Tongue (tissue), 2 donors: Measurements from ENCODE around the gene ULK1. TPM values are rescaled to one million over a fixed set of nuclear protein-coding genes. Genes with fewer than 3 reads are reported as not detected.
"Not testable (repeated sequence)": the region's sequence is repeated elsewhere in the genome, so short reads cannot be mapped to it uniquely, and the experiment has no call there.

Experiments
- DNase-seq: peaks from one replicate; pipeline ENCODE4 v3.0.0-alpha.2; 2015
- total RNA-seq: library from RNA; depleted of rRNA; stranded (reverse); fragments of >200 nt; gene quantifications from one replicate; pipeline ENCODE4 v1.2.3, GENCODE V29; 2014

The ULK1 gene
- total RNA-seq, 1 donor from 2014 or later, result 15.6 TPM

GRCh38 chr12:131862084-131862441 is 32.4 kb upstream of the ULK1 start:
- DNase-seq, result no peak

GRCh38 chr12:131862600-131862993 is 31.8 kb upstream of the ULK1 start:
- no peak for DNase-seq

DNA sequence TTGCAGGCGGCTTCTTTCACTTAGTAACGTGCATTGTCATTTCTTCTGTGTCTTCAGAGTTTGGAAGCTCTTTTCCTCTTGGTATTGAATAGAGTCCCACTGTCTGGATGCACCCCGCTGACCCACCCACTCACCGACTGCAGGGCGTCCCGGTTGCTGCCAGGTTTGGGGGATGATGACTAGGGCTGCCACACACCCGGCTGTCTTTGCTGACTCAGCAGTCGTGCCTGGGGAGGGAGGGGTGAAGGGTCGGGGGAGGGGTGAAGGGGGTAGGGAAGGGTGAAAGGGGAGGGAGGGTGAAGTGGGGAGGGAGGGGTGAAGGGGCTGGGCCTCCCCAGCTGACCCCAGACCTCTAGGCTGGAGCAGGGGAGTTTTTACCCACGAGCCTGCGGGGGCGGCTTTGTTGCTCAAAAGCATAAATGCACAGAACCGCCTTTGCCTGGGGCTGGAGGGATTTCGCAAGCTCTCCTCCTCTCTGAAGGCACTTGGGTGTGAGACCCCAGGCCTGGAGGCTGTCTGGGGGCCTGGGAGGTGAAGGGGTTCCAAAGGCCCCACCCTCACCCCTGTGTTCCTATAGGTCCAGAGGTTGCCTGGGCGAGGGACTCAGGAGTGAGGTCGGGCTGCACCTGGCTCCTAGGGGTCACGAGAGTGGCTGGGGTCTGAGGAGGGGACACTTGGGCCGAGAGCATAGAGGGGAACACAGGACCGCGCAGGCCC is 31.3 kb upstream of the ULK1 start:
- no peak for DNase-seq

GRCh38 chr12:131863711-131864396 is 30.6 kb upstream of the ULK1 start:
- peak; percentile 12 for DNase-seq

DNA sequence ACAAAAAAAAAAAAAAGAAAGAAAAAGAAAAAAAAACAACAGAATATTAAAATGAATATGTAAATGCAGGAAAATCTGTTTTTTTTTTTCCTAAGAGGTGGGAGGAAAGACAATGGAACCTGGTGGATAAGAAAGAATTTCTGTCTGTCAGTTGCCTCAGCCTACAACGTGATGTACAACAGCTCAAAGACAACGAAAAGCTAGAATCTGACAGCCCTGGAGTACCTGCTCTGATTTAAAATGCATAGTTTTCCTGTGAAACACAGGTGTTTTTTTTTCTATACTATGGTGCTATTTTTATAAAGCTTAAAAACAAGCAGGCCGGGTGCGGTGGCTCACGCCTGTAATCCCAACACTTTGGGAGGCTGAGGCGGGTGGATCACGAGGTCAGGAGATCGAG is 30.0 kb upstream of the ULK1 start:
- no peak for DNase-seq

DNA sequence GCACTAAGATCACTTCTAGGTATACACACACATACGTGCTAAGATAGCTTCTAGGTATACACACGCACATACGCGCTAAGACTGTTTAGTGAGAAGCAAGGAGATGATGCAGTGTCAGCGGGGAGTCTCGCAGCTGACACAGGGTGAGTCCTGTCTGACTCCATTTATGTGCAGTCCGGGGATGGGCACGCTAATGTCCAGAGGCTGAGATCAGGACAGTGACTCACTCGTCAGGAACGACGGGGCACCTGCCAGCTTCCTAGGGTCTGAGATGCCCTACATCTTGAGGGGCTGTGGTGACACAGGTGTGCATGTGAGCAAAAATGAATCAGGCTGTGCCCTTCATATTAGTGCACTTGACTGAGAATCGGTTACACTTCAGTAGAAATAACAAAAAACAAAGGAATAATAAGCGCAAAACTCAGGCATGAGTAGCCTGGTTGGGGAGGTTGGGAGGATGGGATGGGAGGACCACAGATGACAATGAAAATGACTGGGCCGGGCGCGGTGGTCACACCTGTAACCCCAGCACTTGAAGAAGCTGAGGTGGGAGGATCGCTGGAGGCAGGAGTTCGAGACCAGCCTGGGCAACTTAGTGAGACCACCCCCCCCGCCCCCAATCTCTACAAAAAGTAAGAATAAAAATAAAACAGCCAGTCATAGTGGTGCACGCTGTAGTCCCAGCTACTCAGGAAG is 29.1 kb upstream of the ULK1 start:
- no peak for DNase-seq

DNA sequence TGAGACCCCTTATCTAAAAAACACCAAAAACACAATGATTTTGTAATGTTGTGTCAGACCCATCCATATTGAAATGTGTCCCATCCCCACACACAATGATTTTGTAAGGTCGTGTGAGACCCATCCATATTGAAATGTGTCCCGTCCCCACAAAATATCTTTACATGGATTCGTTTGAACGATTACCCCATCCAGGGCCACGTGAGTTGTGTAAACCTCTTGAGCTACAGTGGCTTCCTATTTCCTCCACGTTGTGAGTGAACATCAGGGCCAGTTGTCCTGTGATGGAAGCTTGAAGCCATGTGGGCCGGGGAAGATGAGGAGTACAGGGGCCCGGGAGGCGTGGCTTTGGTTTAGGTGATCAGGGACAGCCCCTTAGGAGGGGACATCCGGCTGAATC is 27.0 kb upstream of the ULK1 start:
- no peak for DNase-seq

GRCh38 chr12:131867891-131868675 is 26.3 kb upstream of the ULK1 start:
- DNase-seq, result no peak

DNA sequence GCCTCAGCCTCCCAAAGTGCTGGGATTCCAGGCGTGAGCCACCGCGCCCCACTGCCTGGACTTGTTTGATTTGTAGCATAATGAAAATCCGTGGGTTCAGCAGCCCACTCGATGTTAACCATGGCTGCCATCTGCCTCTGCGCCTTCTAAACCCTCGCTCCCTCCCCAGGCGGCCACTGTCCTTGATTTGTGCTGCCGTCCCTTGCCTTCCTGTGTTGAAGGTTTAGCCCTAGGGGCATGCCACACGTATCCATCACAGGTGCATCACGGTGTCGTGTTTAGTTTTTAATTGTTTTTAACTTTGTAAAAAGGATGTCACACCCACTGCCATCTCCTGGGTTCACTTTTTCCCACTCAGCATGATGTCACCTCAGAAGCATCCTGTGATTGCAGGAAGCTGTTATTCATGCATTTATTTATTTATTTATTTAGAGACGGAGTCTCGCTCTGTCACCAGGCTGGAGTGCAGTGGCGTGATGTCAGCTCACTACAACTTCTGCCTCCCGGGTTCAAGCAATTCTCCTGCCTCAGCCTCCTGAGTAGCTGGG is 24.5 kb upstream of the ULK1 start:
- DNase-seq, result no peak

DNA sequence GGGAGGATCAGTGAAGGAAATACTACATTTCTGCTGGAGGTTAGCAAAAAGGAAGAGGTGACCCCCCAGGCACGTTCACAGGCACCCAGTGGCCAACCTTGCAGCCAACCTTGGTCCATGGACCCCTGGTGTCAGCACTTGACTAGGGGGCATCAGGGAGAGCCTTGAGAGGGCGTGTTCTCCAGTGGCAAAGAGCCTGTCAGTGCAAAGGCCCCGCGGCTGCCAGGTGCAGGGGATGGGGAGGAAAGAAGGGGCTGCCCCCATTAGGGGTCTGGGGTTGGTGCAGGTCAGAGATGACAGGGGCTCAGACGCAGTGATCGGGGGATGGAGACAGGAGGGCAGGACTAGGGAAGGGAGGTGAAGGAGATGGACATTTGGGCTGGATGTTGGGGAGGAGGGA is 22.7 kb upstream of the ULK1 start:
- no peak for DNase-seq

DNA sequence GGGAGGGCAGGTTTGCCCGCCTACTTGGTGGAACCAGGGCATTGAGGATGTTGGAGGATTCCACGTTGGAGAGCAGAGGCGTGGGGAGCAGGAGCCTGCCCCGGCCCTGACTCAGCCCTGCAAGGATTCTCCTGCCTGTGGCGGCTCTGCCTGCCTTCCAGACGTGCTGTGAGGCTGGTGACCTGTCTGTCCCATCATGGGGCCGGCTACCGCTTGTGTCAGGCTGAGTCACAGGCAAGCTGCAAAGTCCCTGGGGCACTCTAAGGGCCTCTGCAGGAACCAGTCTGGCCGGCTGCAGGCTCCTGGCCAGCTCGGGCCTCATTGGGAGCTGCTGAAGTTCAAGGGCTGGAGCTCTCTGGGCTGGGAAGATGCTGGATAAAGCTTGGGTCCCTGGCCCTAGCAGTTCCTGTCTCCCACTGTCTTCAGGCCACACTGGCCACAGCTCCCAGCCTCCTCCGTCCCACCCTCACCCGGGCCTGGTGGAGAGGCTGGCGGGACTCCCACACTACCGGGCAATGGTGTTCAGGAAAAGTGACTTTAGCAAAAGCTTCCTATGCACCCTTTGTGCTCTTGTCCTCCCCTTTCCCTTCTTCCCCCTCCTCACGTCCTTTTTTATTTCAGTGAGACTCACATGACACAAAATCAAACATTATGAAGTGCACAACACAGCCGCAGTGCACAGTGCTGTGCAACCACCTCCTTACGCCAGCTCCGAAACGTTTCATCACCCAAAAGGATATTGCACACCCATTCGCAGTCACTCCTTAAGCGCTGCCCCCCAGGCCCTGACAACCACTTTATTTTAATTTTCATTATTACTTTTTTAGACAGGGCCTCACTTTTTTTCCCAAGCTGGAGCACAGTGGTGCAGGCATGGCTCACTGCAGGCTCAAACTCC is 22.0 kb upstream of the ULK1 start:
- no peak for DNase-seq

- DNase-seq, result no peak
These were observed 21.1 kb upstream of the ULK1 start for GRCh38 chr12:131873293-131873692.

DNA sequence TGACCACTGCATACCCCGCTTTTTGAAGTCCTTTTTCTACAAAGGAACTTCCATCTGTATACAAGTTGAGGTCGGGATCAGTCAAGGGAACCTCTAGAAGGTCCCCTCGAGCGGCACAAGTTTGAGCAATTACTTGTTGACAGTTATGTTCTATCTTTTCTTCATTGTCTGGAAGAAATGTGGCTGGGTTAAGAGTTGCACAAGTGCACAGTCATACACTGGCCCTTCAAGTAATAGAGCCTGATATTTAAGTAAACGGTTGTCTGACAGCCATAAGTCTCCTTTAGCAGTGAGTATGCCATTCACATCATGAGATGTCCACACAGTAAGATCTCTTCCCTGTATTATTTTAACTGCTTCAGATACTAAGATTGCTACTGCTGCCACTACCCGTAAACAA is 19.4 kb upstream of the ULK1 start:
- DNase-seq, result not testable (repeated sequence)

GRCh38 chr12:131877216-131877615 is 17.2 kb upstream of the ULK1 start:
- not testable (repeated sequence) for DNase-seq

DNA sequence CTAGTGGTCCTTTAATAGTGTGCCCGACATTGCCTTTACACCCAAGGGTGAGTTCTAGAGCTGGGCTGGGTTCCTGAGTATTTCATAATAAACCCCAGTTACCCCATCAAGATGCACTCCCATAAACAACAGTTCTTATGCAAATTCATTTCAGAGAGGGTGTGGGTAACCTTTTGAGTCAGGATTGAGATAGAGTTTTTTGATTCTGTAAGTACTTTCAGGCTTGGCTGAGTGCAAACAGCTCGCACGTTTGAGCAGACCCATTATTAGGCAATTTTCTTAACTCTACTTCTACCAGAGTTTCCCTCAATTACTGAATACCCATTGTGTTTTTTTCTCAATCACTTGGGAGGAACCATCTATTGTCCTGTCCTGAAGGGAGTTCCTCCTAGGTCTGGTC is 16.0 kb upstream of the ULK1 start:
- DNase-seq, result not testable (repeated sequence)

DNA sequence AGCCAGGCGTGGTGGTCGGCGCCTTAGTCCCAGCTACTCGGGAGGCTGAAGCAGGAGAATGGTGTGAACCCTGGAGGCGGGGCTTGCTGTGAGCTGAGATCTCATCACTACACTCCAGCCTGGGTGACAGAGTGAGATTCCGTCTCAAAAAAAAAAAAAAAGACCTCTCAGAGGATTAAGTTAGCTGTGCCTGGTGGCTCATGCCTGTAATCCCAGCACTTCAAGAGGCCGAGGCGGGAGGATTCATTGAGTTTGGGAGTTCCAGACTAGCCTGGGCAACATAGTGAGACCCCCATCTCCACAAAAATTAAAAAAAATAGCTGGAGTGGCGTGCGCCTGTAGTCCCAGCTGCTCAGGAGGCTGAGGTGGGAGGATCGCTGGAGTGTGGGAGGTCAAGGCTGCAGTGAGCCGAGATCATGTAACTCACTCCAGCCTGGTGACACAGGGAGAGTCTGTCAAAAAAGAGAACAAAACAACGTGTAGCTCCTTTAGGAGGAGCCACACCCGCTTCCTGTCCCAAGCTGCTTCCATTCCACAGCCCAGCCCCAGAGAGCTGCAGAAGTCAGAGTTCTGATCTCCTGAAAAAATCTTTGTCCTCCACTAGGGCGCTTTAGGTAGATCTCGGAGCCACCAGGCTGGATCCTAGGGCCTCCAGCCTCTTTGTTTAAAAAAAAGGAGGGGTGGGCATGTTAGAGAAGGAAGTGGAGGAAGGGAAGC is 11.5 kb upstream of the ULK1 start:
- DNase-seq, result no peak

- no peak for DNase-seq
These were observed 10.9 kb upstream of the ULK1 start for GRCh38 chr12:131883521-131883900.

GRCh38 chr12:131885076-131885475 is 9.3 kb upstream of the ULK1 start:
- not testable (repeated sequence) for DNase-seq

- no peak for DNase-seq
These were observed 8.8 kb upstream of the ULK1 start for GRCh38 chr12:131885543-131886057.

- not testable (repeated sequence) for DNase-seq
These were observed 2.7 kb upstream of the ULK1 start for GRCh38 chr12:131891722-131892121.
